Measurements from ENCODE around the gene THSD4.

THSD4 gene

DNA sequence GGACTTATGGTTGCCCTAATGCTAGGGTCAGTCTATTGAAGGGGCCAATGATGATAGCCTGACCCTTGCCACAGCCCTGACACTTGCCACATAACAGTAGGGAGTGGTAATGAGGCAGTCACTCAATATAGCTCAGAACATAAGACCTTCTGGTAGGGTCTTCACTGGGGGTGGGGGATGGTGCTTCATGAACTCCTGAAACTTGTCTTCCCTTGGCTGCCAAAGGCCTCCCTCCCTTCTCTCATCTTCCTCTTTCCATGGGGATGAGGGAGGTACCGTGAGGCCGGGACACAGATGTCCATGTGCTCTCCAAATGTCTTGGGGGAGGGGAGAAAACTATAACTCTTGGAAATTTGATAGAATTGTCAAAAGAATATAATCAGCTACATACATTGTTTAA, 21.1 kb upstream of the THSD4 start:
- peaks cover 0 to 5% (median 0%) of the 10 kb centered on the region in 5 donors for H3K9me3 ChIP-seq (ENCODE audit: control insufficient read depth in 5 of 5, low read length in 5 of 5)
- H3K27me3 ChIP-seq (ENCODE audit: control insufficient read depth in 5 of 5, insufficient read depth in 4 of 5, low read length in 5 of 5), result peaks cover 0 to 16% (median 11%) of the 10 kb centered on the region in 5 donors
- no peak overlapping the region for H3K9ac ChIP-seq (ENCODE audit: low read length in 5 of 5)
- H3K4me1 ChIP-seq (ENCODE audit: control insufficient read depth in 5 of 5, insufficient read depth in 5 of 5, low read length in 5 of 5), result no peaks in the 10 kb centered on the region
- H3K4me3 ChIP-seq (ENCODE audit: low read depth in 1 of 5, low read length in 5 of 5), result no peak overlapping the region
- H3K36me3 ChIP-seq (ENCODE audit: control insufficient read depth in 5 of 5, insufficient read depth in 5 of 5, low read length in 5 of 5), result no peaks in the 10 kb centered on the region
- H3K27ac ChIP-seq (ENCODE audit: low read depth, low read length), result no peak overlapping the region

GRCh38 chr15:71096676-71097075, 18.6 kb upstream of the THSD4 start:
- Histone ChIP-seq H3K4me1 (ENCODE audit: control insufficient read depth in 5 of 5, insufficient read depth in 5 of 5, low read length in 5 of 5) (no peaks in the 10 kb centered on the region), H3K27me3 (ENCODE audit: control insufficient read depth in 5 of 5, insufficient read depth in 4 of 5, low read length in 5 of 5) (peaks cover 0 to 16% (median 11%) of the 10 kb centered on the region in 5 donors), H3K36me3 (ENCODE audit: control insufficient read depth in 5 of 5, insufficient read depth in 5 of 5, low read length in 5 of 5) (no peaks in the 10 kb centered on the region), H3K9me3 (ENCODE audit: control insufficient read depth in 5 of 5, low read length in 5 of 5) (peaks cover 0 to 5% (median 0%) of the 10 kb centered on the region in 5 donors), H3K9ac (ENCODE audit: low read length in 5 of 5) (no peak overlapping the region), H3K27ac (ENCODE audit: low read depth, low read length) (no peak overlapping the region), H3K4me3 (ENCODE audit: low read depth in 1 of 5, low read length in 5 of 5) (no peak overlapping the region)

DNA sequence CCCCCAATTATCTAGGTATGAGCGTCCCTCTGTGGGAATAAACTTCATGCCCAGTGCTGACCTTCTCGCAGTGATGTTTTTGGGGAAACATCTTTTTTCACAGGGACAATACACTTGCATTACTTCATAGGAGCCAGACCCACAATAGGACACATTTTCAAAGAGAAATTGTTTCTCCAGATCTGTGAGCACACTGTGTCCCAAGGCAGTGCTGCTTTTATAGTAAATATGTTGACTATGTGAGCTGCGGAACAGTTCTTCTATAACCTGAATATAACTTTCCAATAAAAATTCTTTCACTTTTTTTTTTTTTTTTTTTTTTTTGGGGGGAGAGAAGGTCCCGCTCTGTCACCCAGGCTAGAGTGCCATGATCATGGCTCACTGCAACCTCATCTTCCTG, 17.4 kb upstream of the THSD4 start:
- no peak overlapping the region for H3K27ac ChIP-seq (ENCODE audit: low read depth, low read length)
- no peak overlapping the region for H3K9ac ChIP-seq (ENCODE audit: low read length in 5 of 5)
- no peaks in the 10 kb centered on the region for H3K4me1 ChIP-seq (ENCODE audit: control insufficient read depth in 5 of 5, insufficient read depth in 5 of 5, low read length in 5 of 5)
- H3K36me3 ChIP-seq (ENCODE audit: control insufficient read depth in 5 of 5, insufficient read depth in 5 of 5, low read length in 5 of 5), result no peaks in the 10 kb centered on the region
- H3K27me3 ChIP-seq (ENCODE audit: control insufficient read depth in 5 of 5, insufficient read depth in 4 of 5, low read length in 5 of 5), result peaks cover 0 to 10% (median 4%) of the 10 kb centered on the region in 5 donors
- H3K9me3 ChIP-seq (ENCODE audit: control insufficient read depth in 5 of 5, low read length in 5 of 5), result peaks cover 0 to 5% (median 0%) of the 10 kb centered on the region in 5 donors
- H3K4me3 ChIP-seq (ENCODE audit: low read depth in 1 of 5, low read length in 5 of 5), result no peak overlapping the region

DNA sequence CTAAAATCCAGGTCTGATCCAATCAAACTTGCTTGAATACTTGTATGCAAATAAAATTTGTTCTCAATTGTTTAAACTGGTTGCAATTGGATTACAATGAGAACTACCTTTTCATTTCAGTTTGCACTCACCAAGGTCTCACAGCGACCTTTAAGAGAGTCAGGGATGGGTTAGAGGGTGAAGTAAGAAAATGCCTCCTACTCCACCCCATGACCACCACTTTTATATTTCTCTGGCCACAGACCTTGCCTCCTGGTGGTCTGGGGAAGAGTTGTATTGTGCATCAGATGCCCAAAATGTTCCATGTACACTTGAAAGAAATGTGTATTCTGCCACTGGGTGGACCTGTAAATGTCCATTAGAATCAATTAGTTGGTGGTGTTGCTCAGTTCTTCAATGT, 16.4 kb upstream of the THSD4 start:
- Histone ChIP-seq H3K9ac (ENCODE audit: low read length in 5 of 5) (no peak overlapping the region), H3K36me3 (ENCODE audit: control insufficient read depth in 5 of 5, insufficient read depth in 5 of 5, low read length in 5 of 5) (no peaks in the 10 kb centered on the region), H3K27ac (ENCODE audit: low read depth, low read length) (no peak overlapping the region), H3K27me3 (ENCODE audit: control insufficient read depth in 5 of 5, insufficient read depth in 4 of 5, low read length in 5 of 5) (peaks cover 0 to 3% (median 0%) of the 10 kb centered on the region in 5 donors), H3K9me3 (ENCODE audit: control insufficient read depth in 5 of 5, low read length in 5 of 5) (peaks cover 0 to 3% (median 0%) of the 10 kb centered on the region in 5 donors), H3K4me1 (ENCODE audit: control insufficient read depth in 5 of 5, insufficient read depth in 5 of 5, low read length in 5 of 5) (no peaks in the 10 kb centered on the region), H3K4me3 (ENCODE audit: low read depth in 1 of 5, low read length in 5 of 5) (no peak overlapping the region)

- Histone ChIP-seq H3K4me3 (ENCODE audit: low read depth in 1 of 5, low read length in 5 of 5) (no peak overlapping the region), H3K36me3 (ENCODE audit: control insufficient read depth in 5 of 5, insufficient read depth in 5 of 5, low read length in 5 of 5) (no peaks in the 10 kb centered on the region), H3K27ac (ENCODE audit: low read depth, low read length) (no peak overlapping the region), H3K9ac (ENCODE audit: low read length in 5 of 5) (no peak overlapping the region), H3K4me1 (ENCODE audit: control insufficient read depth in 5 of 5, insufficient read depth in 5 of 5, low read length in 5 of 5) (no peaks in the 10 kb centered on the region), H3K27me3 (ENCODE audit: control insufficient read depth in 5 of 5, insufficient read depth in 4 of 5, low read length in 5 of 5) (no peaks in the 10 kb centered on the region), H3K9me3 (ENCODE audit: control insufficient read depth in 5 of 5, low read length in 5 of 5) (no peaks in the 10 kb centered on the region)
Observed at GRCh38 chr15:71103102-71103676, 12.1 kb upstream of the THSD4 start.

DNA sequence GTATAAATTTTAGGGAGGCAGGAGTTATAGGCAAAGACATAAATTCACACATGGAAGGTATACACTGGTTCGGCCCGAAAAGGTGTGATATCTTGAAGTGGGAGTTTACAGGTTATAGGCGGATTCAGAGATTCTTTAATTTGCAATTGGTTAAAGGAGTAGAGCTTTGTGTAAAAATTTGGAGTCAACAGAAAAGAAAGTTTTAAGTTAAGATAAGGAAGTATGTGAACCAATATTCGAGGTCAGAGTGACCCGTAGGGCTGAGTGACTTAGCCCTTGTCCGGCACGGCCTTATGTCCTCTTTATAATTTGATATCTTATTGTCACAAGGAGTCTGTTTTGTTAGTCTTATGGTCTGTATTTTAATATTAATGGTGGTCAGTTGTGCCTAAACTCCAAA, 10.6 kb upstream of the THSD4 start:
- no peak overlapping the region for H3K27ac ChIP-seq (ENCODE audit: low read depth, low read length)
- H3K4me1 ChIP-seq (ENCODE audit: control insufficient read depth in 5 of 5, insufficient read depth in 5 of 5, low read length in 5 of 5), result no peaks in the 10 kb centered on the region
- H3K27me3 ChIP-seq (ENCODE audit: control insufficient read depth in 5 of 5, insufficient read depth in 4 of 5, low read length in 5 of 5), result no peaks in the 10 kb centered on the region
- no peaks in the 10 kb centered on the region for H3K36me3 ChIP-seq (ENCODE audit: control insufficient read depth in 5 of 5, insufficient read depth in 5 of 5, low read length in 5 of 5)
- H3K4me3 ChIP-seq (ENCODE audit: low read depth in 1 of 5, low read length in 5 of 5), result no peak overlapping the region
- H3K9ac ChIP-seq (ENCODE audit: low read length in 5 of 5), result no peak overlapping the region
- no peaks in the 10 kb centered on the region for H3K9me3 ChIP-seq (ENCODE audit: control insufficient read depth in 5 of 5, low read length in 5 of 5)

DNA sequence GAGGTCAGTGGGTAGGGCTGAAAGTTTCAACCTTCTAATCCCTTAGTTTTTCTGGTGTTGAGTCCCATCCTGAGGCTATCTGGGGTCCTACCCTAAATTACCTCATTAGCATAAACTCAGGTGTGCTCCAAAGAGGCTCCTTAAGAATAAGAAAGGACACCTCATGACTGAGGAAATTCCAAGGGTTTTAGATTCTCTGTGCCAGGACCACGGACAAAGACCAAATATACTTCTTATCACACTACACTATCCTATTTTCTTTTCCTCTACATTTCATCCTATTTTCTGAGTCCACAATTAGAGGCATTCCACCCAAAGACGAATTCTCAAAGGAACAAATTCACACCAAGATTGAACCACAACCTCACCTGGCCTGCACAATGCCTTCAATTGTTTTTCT, 9.8 kb upstream of the THSD4 start:
- Histone ChIP-seq H3K4me1 (ENCODE audit: control insufficient read depth in 5 of 5, insufficient read depth in 5 of 5, low read length in 5 of 5) (no peaks in the 10 kb centered on the region), H3K4me3 (ENCODE audit: low read depth in 1 of 5, low read length in 5 of 5) (no peak overlapping the region), H3K36me3 (ENCODE audit: control insufficient read depth in 5 of 5, insufficient read depth in 5 of 5, low read length in 5 of 5) (no peaks in the 10 kb centered on the region), H3K27ac (ENCODE audit: low read depth, low read length) (no peak overlapping the region), H3K9me3 (ENCODE audit: control insufficient read depth in 5 of 5, low read length in 5 of 5) (no peaks in the 10 kb centered on the region), H3K9ac (ENCODE audit: low read length in 5 of 5) (no peak overlapping the region), H3K27me3 (ENCODE audit: control insufficient read depth in 5 of 5, insufficient read depth in 4 of 5, low read length in 5 of 5) (no peaks in the 10 kb centered on the region)

- no peaks in the 10 kb centered on the region for H3K9me3 ChIP-seq (ENCODE audit: control insufficient read depth in 5 of 5, low read length in 5 of 5)
- H3K4me1 ChIP-seq (ENCODE audit: control insufficient read depth in 5 of 5, insufficient read depth in 5 of 5, low read length in 5 of 5), result no peaks in the 10 kb centered on the region
- no peak overlapping the region for H3K27ac ChIP-seq (ENCODE audit: low read depth, low read length)
- H3K4me3 ChIP-seq (ENCODE audit: low read depth in 1 of 5, low read length in 5 of 5), result no peak overlapping the region
- H3K9ac ChIP-seq (ENCODE audit: low read length in 5 of 5), result no peak overlapping the region
- H3K36me3 ChIP-seq (ENCODE audit: control insufficient read depth in 5 of 5, insufficient read depth in 5 of 5, low read length in 5 of 5), result no peaks in the 10 kb centered on the region
- no peaks in the 10 kb centered on the region for H3K27me3 ChIP-seq (ENCODE audit: control insufficient read depth in 5 of 5, insufficient read depth in 4 of 5, low read length in 5 of 5)
Observed at GRCh38 chr15:71106802-71107500, 8.3 kb upstream of the THSD4 start.

DNA sequence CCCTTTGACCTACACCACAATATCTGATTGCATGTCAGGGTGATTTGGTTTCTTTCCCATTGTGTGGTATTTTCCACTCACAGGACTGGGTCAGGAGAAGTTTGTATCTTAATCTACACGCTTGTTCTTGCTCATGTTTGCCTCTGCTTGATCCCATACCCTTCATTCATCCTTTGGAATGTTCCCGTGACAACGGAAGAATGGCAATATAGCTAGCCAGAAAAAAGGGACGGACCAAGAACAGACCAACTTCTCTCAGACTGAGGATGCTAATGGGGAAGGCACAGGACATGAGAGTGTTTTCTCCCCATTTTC, 7.8 kb upstream of the THSD4 start:
- Histone ChIP-seq H3K4me1 (ENCODE audit: control insufficient read depth in 5 of 5, insufficient read depth in 5 of 5, low read length in 5 of 5) (no peaks in the 10 kb centered on the region), H3K9ac (ENCODE audit: low read length in 5 of 5) (no peak overlapping the region), H3K36me3 (ENCODE audit: control insufficient read depth in 5 of 5, insufficient read depth in 5 of 5, low read length in 5 of 5) (no peaks in the 10 kb centered on the region), H3K4me3 (ENCODE audit: low read depth in 1 of 5, low read length in 5 of 5) (no peak overlapping the region), H3K27me3 (ENCODE audit: control insufficient read depth in 5 of 5, insufficient read depth in 4 of 5, low read length in 5 of 5) (no peaks in the 10 kb centered on the region), H3K27ac (ENCODE audit: low read depth, low read length) (no peak overlapping the region), H3K9me3 (ENCODE audit: control insufficient read depth in 5 of 5, low read length in 5 of 5) (no peaks in the 10 kb centered on the region)

GRCh38 chr15:71109130-71109529, 6.1 kb upstream of the THSD4 start:
- H3K27me3 ChIP-seq (ENCODE audit: control insufficient read depth in 5 of 5, insufficient read depth in 4 of 5, low read length in 5 of 5), result no peaks in the 10 kb centered on the region
- no peaks in the 10 kb centered on the region for H3K4me1 ChIP-seq (ENCODE audit: control insufficient read depth in 5 of 5, insufficient read depth in 5 of 5, low read length in 5 of 5)
- no peaks in the 10 kb centered on the region for H3K9me3 ChIP-seq (ENCODE audit: control insufficient read depth in 5 of 5, low read length in 5 of 5)
- H3K27ac ChIP-seq (ENCODE audit: low read depth, low read length), result no peak overlapping the region
- no peak overlapping the region for H3K9ac ChIP-seq (ENCODE audit: low read length in 5 of 5)
- no peaks in the 10 kb centered on the region for H3K36me3 ChIP-seq (ENCODE audit: control insufficient read depth in 5 of 5, insufficient read depth in 5 of 5, low read length in 5 of 5)
- H3K4me3 ChIP-seq (ENCODE audit: low read depth in 1 of 5, low read length in 5 of 5), result no peak overlapping the region
